ENCODE results near the gene NYNRIN.

Gene NYNRIN

GRCh38 chr14:24395609-24396582, 2.9 kb upstream of the NYNRIN start:
- DNase-seq: no peak

- DNase-seq: no peak
Measured at GRCh38 chr14:24397639-24398292, 1.0 kb upstream of the NYNRIN start.

GRCh38 chr14:24398293-24398652, 530 bp upstream of the NYNRIN start:
- DNase-seq: no peak

GRCh38 chr14:24399447-24399822, 632 bp downstream of the NYNRIN start:
- DNase-seq: no peak

GRCh38 chr14:24399999-24400718, 1.4 kb downstream of the NYNRIN start:
- DNase-seq: no peak

GRCh38 chr14:24401810-24402702, 3.3 kb downstream of the NYNRIN start:
- no peak for DNase-seq

GRCh38 chr14:24403294-24403998, 4.6 kb downstream of the NYNRIN start:
- no peak for DNase-seq

GRCh38 chr14:24404814-24405213, 6.0 kb downstream of the NYNRIN start:
- DNase-seq: no peak

GRCh38 chr14:24406416-24406815, 7.6 kb downstream of the NYNRIN start:
- DNase-seq: no peak

- no peak for DNase-seq
Measured at GRCh38 chr14:24407608-24408325, 9.0 kb downstream of the NYNRIN start.

- DNase-seq: peak; percentile 95
Measured at GRCh38 chr14:24408764-24409163, 10.0 kb downstream of the NYNRIN start.

- DNase-seq: peak; percentile 54
Measured at GRCh38 chr14:24409192-24409591, 10.4 kb downstream of the NYNRIN start.

- DNase-seq: no peak
Measured at GRCh38 chr14:24409956-24410355, 11.2 kb downstream of the NYNRIN start.

- peak; percentile 36 for DNase-seq
Measured at GRCh38 chr14:24411443-24412389, 12.9 kb downstream of the NYNRIN start.

GRCh38 chr14:24414077-24414476, 15.3 kb downstream of the NYNRIN start:
- DNase-seq: no peak

- DNase-seq: no peak
Measured at GRCh38 chr14:24414732-24415420, 16.1 kb downstream of the NYNRIN start.

GRCh38 chr14:24415421-24416253, 16.8 kb downstream of the NYNRIN start:
- no peak for DNase-seq

- DNase-seq: no peak
Measured at GRCh38 chr14:24416254-24416931, 17.6 kb downstream of the NYNRIN start.
